BLaER1 (cell line): Measurements from ENCODE around the gene OTOF.

Experiments used
- H3K27ac ChIP-seq: shearing (Covaris generic); formaldehyde crosslinking; 2 replicates; pipeline ENCODE4 v1.8.1; 2022
- H3K27me3 ChIP-seq: shearing (Covaris generic); formaldehyde crosslinking; 2 replicates; pipeline ENCODE4 v1.8.1; 2022
- H3K36me3 ChIP-seq: shearing (Covaris generic); formaldehyde crosslinking; 2 replicates; pipeline ENCODE4 v1.8.1; 2022
- H3K4me1 ChIP-seq: shearing (Covaris generic); formaldehyde crosslinking; 2 replicates; pipeline ENCODE4 v1.8.1; 2022
- H3K4me2 ChIP-seq: shearing (Covaris generic); formaldehyde crosslinking; 2 replicates; pipeline ENCODE4 v1.8.1; 2022
- H3K4me3 ChIP-seq: shearing (Covaris generic); formaldehyde crosslinking; 2 replicates; pipeline ENCODE4 v1.8.1; 2022
- H3K9ac ChIP-seq: shearing (Covaris generic); formaldehyde crosslinking; 2 replicates; pipeline ENCODE4 v1.8.1; 2022
- H3K9me3 ChIP-seq: shearing (Covaris generic); formaldehyde crosslinking; 2 replicates; pipeline ENCODE4 v1.8.1; 2022
- H4K20me1 ChIP-seq: shearing (Covaris generic); formaldehyde crosslinking; 2 replicates; pipeline ENCODE4 v1.8.1; 2022
- Cebpa-rat ChIP-seq: shearing (Covaris generic); IDR thresholded peaks from 2 replicates; pipeline ENCODE4 v1.8.1; 2022

OTOF gene

DNA sequence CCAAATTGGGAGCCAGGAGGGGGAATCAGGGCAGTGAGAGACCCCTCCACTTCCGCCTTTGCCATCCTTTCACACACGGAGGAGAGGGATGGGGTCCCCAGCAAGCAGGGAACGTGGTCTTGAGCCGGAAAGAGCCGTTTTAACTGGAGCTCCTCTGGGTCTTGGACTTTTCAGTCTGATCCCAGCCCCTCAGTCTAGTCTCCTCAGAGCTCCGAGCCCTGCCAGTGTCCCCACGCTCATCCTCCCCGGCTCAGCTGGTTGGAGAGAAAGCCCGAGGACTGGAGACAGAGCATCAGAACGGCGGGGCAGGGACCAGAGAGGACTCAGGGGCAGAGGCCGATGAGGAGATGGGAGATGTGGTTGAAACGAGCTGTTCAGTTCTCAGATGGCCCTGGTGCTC, 26.1 kb upstream of the OTOF start:
- Histone ChIP-seq H3K9ac (peak overlapping the region; percentile 54; the same call in 1 of the 2 replicates), H3K4me1 (peaks cover 21% of the 10 kb centered on the region), H3K4me3 (peak overlapping the region; percentile 65), H3K27ac (peak overlapping the region; percentile 37; the same call in 1 of the 2 replicates), H4K20me1 (no peaks in the 10 kb centered on the region), H3K4me2 (peak overlapping the region; percentile 81), H3K36me3 (no peaks in the 10 kb centered on the region), H3K9me3 (no peaks in the 10 kb centered on the region), H3K27me3 (peaks cover 10% of the 10 kb centered on the region)
- TF ChIP-seq Cebpa-rat = no peak

GRCh38 chr2:26503231-26503880, 25.4 kb upstream of the OTOF start:
- TF ChIP-seq Cebpa-rat = no peak
- Histone ChIP-seq H3K4me3 (peak overlapping the region; percentile 65), H4K20me1 (no peaks in the 10 kb centered on the region), H3K27me3 (peaks cover 10% of the 10 kb centered on the region), H3K27ac (peak overlapping the region; percentile 37; the same call in 1 of the 2 replicates), H3K9ac (peak overlapping the region; percentile 54), H3K9me3 (no peaks in the 10 kb centered on the region), H3K36me3 (no peaks in the 10 kb centered on the region), H3K4me1 (peaks cover 21% of the 10 kb centered on the region), H3K4me2 (peak overlapping the region; percentile 81)

DNA sequence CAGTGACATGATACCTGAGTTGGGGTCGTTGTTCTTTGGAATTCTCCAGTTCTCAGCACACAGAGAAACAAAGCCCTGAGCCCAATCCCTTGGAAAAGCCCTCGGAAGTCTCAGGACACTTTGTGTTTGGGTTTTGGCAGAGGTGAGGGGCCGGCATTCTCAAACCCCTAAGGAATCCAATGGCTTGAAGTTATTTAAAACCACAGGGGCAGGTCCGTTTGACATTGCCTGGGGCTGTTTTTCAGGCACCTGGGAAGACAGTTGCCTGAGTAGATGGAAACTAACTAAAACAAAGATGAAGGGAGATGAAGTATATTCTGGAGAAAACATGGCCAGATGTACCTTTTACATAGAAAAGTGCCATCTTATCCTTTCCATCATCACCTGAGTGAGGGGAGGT, 22.5 kb upstream of the OTOF start:
- TF ChIP-seq Cebpa-rat = no peak
- no peaks in the 10 kb centered on the region for H4K20me1 ChIP-seq
- H3K4me3 ChIP-seq = no peak overlapping the region
- H3K4me2 ChIP-seq = no peak overlapping the region
- peaks cover 21% of the 10 kb centered on the region for H3K4me1 ChIP-seq
- no peaks in the 10 kb centered on the region for H3K9me3 ChIP-seq
- peaks cover 10% of the 10 kb centered on the region for H3K27me3 ChIP-seq
- no peaks in the 10 kb centered on the region for H3K36me3 ChIP-seq
- H3K9ac ChIP-seq = no peak overlapping the region
- no peak overlapping the region for H3K27ac ChIP-seq

DNA sequence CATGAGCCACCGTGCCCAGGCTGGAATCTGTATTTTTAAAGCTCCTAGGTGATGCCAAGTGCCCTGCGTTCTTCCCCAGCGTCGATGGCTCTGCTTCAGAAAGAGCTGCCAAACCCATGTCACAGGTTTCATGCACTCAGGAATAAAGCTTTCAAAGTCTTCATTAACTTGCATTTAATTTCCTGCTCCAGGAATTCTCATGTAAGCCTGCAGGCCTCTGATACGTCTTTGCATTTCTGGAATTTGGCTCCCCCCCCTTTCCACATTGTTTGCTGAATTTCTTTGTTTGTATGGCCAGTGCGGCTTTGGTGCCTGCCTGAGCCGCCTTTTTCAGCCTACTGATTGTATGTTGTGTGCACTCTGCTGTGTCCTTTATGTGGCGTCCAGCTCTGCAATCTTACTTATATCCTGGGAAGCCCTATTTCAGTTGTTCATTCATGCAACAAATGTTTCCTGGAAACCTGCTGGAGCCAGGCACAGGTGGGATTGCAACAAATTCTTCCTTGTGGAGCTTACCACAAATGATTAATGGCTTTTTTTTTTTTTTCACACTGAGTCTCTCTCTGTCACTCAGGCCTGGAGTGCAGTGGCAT, 17.9 kb upstream of the OTOF start:
- H3K4me1 ChIP-seq = no peaks in the 10 kb centered on the region
- TF ChIP-seq Cebpa-rat = no peak
- no peaks in the 10 kb centered on the region for H4K20me1 ChIP-seq
- no peak overlapping the region for H3K4me3 ChIP-seq
- H3K4me2 ChIP-seq = no peak overlapping the region
- no peaks in the 10 kb centered on the region for H3K36me3 ChIP-seq
- H3K27me3 ChIP-seq = no peaks in the 10 kb centered on the region
- no peak overlapping the region for H3K9ac ChIP-seq
- H3K27ac ChIP-seq = no peak overlapping the region
- H3K9me3 ChIP-seq = no peaks in the 10 kb centered on the region

GRCh38 chr2:26494891-26495290, 17.0 kb upstream of the OTOF start:
- H3K4me2 ChIP-seq = no peak overlapping the region
- no peaks in the 10 kb centered on the region for H3K9me3 ChIP-seq
- H3K27ac ChIP-seq = no peak overlapping the region
- no peak for TF ChIP-seq Cebpa-rat
- no peaks in the 10 kb centered on the region for H3K4me1 ChIP-seq
- no peak overlapping the region for H3K9ac ChIP-seq
- no peaks in the 10 kb centered on the region for H3K27me3 ChIP-seq
- H4K20me1 ChIP-seq = no peaks in the 10 kb centered on the region
- no peaks in the 10 kb centered on the region for H3K36me3 ChIP-seq
- H3K4me3 ChIP-seq = no peak overlapping the region

- Histone ChIP-seq H3K9ac (no peak overlapping the region), H3K4me1 (no peaks in the 10 kb centered on the region), H4K20me1 (no peaks in the 10 kb centered on the region), H3K4me2 (no peak overlapping the region), H3K36me3 (no peaks in the 10 kb centered on the region), H3K27ac (no peak overlapping the region), H3K4me3 (no peak overlapping the region), H3K9me3 (no peaks in the 10 kb centered on the region), H3K27me3 (no peaks in the 10 kb centered on the region)
- no peak for TF ChIP-seq Cebpa-rat
Observed at GRCh38 chr2:26494199-26494598, 16.3 kb upstream of the OTOF start.

- Histone ChIP-seq H3K9me3 (no peaks in the 10 kb centered on the region), H3K4me3 (no peak overlapping the region), H3K36me3 (no peaks in the 10 kb centered on the region), H3K27ac (no peak overlapping the region), H3K4me1 (no peaks in the 10 kb centered on the region), H4K20me1 (no peaks in the 10 kb centered on the region), H3K9ac (no peak overlapping the region), H3K27me3 (no peaks in the 10 kb centered on the region), H3K4me2 (no peak overlapping the region)
- TF ChIP-seq Cebpa-rat = no peak
Observed at GRCh38 chr2:26493566-26493965, 15.6 kb upstream of the OTOF start.

- TF ChIP-seq Cebpa-rat = no peak
- Histone ChIP-seq H4K20me1 (no peaks in the 10 kb centered on the region), H3K4me1 (no peaks in the 10 kb centered on the region), H3K4me2 (no peak overlapping the region), H3K9ac (no peak overlapping the region), H3K4me3 (no peak overlapping the region), H3K27me3 (no peaks in the 10 kb centered on the region), H3K36me3 (no peaks in the 10 kb centered on the region), H3K27ac (no peak overlapping the region), H3K9me3 (no peaks in the 10 kb centered on the region)
Observed at GRCh38 chr2:26492749-26493515, 15.0 kb upstream of the OTOF start.

DNA sequence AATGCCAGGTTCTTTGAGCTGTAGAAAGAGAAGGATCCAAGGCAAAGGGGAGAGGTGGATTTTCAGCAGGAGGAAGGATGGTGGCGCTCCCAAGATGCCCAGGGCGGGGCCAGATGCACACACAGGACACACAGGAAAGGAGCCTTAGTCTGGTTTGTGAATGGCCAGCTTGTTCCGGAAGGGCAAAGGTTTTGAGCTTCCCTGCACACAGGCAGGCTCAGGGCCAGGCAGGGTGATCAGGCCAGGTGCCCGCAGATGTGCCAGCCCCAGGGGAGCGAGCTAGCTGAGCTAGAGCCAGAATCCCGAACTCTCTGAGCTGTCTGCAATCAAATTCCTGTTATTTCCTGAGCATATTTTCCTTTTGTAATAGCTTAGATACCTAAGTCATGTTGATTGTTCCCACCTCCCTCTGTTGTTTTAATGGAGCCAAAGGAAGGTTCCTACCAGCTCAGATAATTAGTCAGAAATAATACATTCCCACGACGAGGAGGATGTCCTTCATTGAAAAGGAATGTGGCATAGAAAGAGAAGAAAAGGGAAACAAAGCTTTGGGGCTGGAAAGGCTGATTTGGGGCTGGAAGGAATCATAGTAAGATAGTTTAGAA, 13.7 kb upstream of the OTOF start:
- H3K9ac ChIP-seq = no peak overlapping the region
- H3K27ac ChIP-seq = no peak overlapping the region
- no peak for TF ChIP-seq Cebpa-rat
- H3K4me3 ChIP-seq = no peak overlapping the region
- no peaks in the 10 kb centered on the region for H3K9me3 ChIP-seq
- H3K36me3 ChIP-seq = no peaks in the 10 kb centered on the region
- H3K4me2 ChIP-seq = no peak overlapping the region
- H3K27me3 ChIP-seq = no peaks in the 10 kb centered on the region
- no peaks in the 10 kb centered on the region for H4K20me1 ChIP-seq
- no peaks in the 10 kb centered on the region for H3K4me1 ChIP-seq
